Right renal pelvis (tissue), 4 donors: ENCODE results near the gene MLYCD. TPM values are rescaled to one million over a fixed set of nuclear protein-coding genes. Genes with fewer than 3 reads are reported as not detected.

Experiments
- DNase-seq, 4 donors: peaks; one replicate each; pipeline ENCODE4 v3.0.0-alpha.2; 2013; ENCODE audit warnings: low read depth in 4 of 4, low spot score in 3 of 4, missing footprints in 1 of 4
- polyA plus RNA-seq, 4 donors: library from polyadenylated mRNA; unstranded; fragments of 120-200 nt; gene quantifications; one replicate each; pipeline ENCODE4 v1.2.1, GENCODE V29; 2013; ENCODE audit not compliant: insufficient read length in 4 of 4

MLYCD gene
- polyA plus RNA-seq, 4 donors: 4.3 to 5.4 (median 4.4) TPM

GRCh38 chr16:83924686-83925085 is 25.8 kb downstream of the MLYCD start:
- DNase-seq: no peak

GRCh38 chr16:83925095-83925905 is 26.4 kb downstream of the MLYCD start:
- no peak for DNase-seq

GRCh38 chr16:83925957-83926725 is 27.2 kb downstream of the MLYCD start:
- no peak for DNase-seq

- peak; percentile 22 to 65 (median 52) for DNase-seq
Observed at GRCh38 chr16:83926726-83927397, 27.9 kb downstream of the MLYCD start.

- no peak for DNase-seq
Observed at GRCh38 chr16:83928341-83929055, 29.6 kb downstream of the MLYCD start.

- no peak for DNase-seq
Observed at GRCh38 chr16:83929811-83930555, 31.1 kb downstream of the MLYCD start.

- DNase-seq: no peak
Observed at GRCh38 chr16:83930730-83931500, 32.0 kb downstream of the MLYCD start.

GRCh38 chr16:83931556-83931955 is 32.6 kb downstream of the MLYCD start:
- no peak for DNase-seq

- DNase-seq: no peak
Observed at GRCh38 chr16:83932304-83932703, 33.4 kb downstream of the MLYCD start.

- DNase-seq: no peak
Observed at GRCh38 chr16:83932955-83933673, 34.2 kb downstream of the MLYCD start.

GRCh38 chr16:83933885-83934683 is 35.2 kb downstream of the MLYCD start:
- DNase-seq: no peak

- no peak for DNase-seq
Observed at GRCh38 chr16:83934684-83934977, 35.7 kb downstream of the MLYCD start.

- DNase-seq: no peak
Observed at GRCh38 chr16:83935005-83935857, 36.3 kb downstream of the MLYCD start.

GRCh38 chr16:83935858-83936255 is 36.9 kb downstream of the MLYCD start:
- DNase-seq: no peak

- DNase-seq: no peak
Observed at GRCh38 chr16:83936581-83937165, 37.8 kb downstream of the MLYCD start.

- no peak for DNase-seq
Observed at GRCh38 chr16:83937267-83937666, 38.4 kb downstream of the MLYCD start.
